EL (cell line): ENCODE data around the gene KRT4.
"Not testable (repeated sequence)": the region's sequence is repeated elsewhere in the genome, so short reads cannot be mapped to it uniquely, and the experiment has no call there.

ENCODE experiments used
- DNase-seq: peaks from one replicate; pipeline ENCODE4 v3.0.0-alpha.2; 2016

KRT4 gene

GRCh38 chr12:52806821-52807543, 6.9 kb downstream of the KRT4 start:
- no peak for DNase-seq

- no peak for DNase-seq
Observed at GRCh38 chr12:52806169-52806811, 7.6 kb downstream of the KRT4 start.

- DNase-seq: no peak
Observed at GRCh38 chr12:52805739-52806138, 8.2 kb downstream of the KRT4 start.

- DNase-seq: no peak
Observed at GRCh38 chr12:52805000-52805399, 8.9 kb downstream of the KRT4 start.

- DNase-seq: no peak
Observed at GRCh38 chr12:52802442-52802841, 11.5 kb downstream of the KRT4 start.

- no peak for DNase-seq
Observed at GRCh38 chr12:52801773-52802172, 12.1 kb downstream of the KRT4 start.

GRCh38 chr12:52800259-52800917, 13.5 kb downstream of the KRT4 start:
- DNase-seq: no peak

GRCh38 chr12:52799505-52800211, 14.3 kb downstream of the KRT4 start:
- no peak for DNase-seq

GRCh38 chr12:52798671-52799504, 15.0 kb downstream of the KRT4 start:
- DNase-seq: peak; percentile 87

GRCh38 chr12:52798003-52798670, 15.8 kb downstream of the KRT4 start:
- DNase-seq: peak; percentile 87

GRCh38 chr12:52797529-52797894, 16.4 kb downstream of the KRT4 start:
- no peak for DNase-seq

- no peak for DNase-seq
Observed at GRCh38 chr12:52796839-52797528, 16.9 kb downstream of the KRT4 start.

- DNase-seq: no peak
Observed at GRCh38 chr12:52796429-52796794, 17.5 kb downstream of the KRT4 start.

- no peak for DNase-seq
Observed at GRCh38 chr12:52795694-52796428, 18.1 kb downstream of the KRT4 start, which contains the start of gene KRT3. KRT3 (minus strand) TSS chr12:52796117; CDS start chr12:52796042, 75 bp downstream.

- not testable (repeated sequence) for DNase-seq
Observed at GRCh38 chr12:52795332-52795674, 18.6 kb downstream of the KRT4 start.

GRCh38 chr12:52794479-52795331, 19.2 kb downstream of the KRT4 start:
- peak; percentile 65 for DNase-seq

GRCh38 chr12:52792185-52793029, 21.5 kb downstream of the KRT4 start:
- DNase-seq: no peak
